OCI-LY3 (cell line): ENCODE results near the gene CDK19.

Source experiments
- CTCF ChIP-seq: fragments of 200-600, 300-600 bp; sonication (generic); IDR thresholded peaks from 2 replicates; pipeline ENCODE4 v1.5.1; 2014; ENCODE audit warnings: antibody characterized with exemption, low read length, low read depth
- EZH2phosphoT487 ChIP-seq: fragments of 200-600 bp; shearing (Covaris generic); IDR thresholded peaks from 2 replicates; pipeline ENCODE4 v1.6.1; 2018; ENCODE audit warnings: antibody characterized with exemption, mixed run types, low read depth

- TF ChIP-seq CTCF (no peak), EZH2phosphoT487 (no peak)
Measured at GRCh38 chr6:110596354-110596753, 218.9 kb downstream of the CDK19 start.
